ENCODE data around the gene NELFB. TPM values are rescaled to one million over a fixed set of nuclear protein-coding genes. Genes with fewer than 3 reads are reported as not detected.

NELFB gene
- total RNA-seq, 1 experiment from 2014 or later, result 95.0 TPM

DNA sequence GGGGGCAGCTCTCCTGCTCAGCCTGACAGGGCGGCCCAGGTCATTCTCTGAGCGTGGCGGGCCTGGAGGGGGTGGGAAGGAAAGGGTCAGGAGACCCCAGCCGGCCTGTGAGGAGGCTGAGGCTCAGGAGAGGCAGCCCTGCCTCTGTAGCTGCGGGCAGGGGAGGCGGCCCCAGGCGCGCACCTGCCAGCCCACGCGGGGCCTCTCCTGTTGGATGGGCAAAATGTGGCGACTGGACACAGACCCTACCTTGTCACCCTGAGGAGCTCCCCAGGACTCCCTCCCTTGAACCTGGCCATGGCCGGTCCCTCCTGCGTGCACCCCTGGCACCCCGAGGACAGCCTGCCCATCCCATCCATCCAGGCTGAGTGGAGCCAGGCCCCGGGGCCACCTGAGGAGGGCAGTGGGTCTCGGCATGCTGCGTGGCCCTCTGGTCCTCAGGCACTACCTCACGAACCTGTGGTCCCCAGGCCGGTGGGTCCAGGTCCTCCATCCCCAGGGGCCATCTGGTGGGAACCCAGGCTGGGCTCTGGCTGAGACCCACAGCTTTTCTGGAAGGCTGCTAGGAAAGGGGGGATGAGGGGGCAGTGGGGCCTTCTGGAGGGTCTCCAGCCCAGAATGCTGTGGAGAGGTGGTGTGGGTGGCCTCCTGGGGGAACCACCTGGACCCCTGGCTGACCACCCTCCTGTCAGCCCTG lies 62.0 kb downstream of the NELFB start:
- POLR2A ChIA-PET, result interaction anchor here (0.9 kb wide), 1 partner anchor 15 kb away, joined by 4 read pairs; the partner anchor contains the start of gene NRARP
- no peak for ATAC-seq
- Mint-ChIP-seq H3K27me3 (ENCODE audit: low read depth) (no peaks in the 10 kb centered on the region), H3K36me3 (no peaks in the 10 kb centered on the region), H3K9me3 (no peaks in the 10 kb centered on the region), H3K4me3 (no peak overlapping the region), H3K27ac (no peak overlapping the region), H3K4me1 (peaks cover 7% of the 10 kb centered on the region; the same call in 1 of the 2 replicates)
- TF ChIP-seq, protein P1, sequence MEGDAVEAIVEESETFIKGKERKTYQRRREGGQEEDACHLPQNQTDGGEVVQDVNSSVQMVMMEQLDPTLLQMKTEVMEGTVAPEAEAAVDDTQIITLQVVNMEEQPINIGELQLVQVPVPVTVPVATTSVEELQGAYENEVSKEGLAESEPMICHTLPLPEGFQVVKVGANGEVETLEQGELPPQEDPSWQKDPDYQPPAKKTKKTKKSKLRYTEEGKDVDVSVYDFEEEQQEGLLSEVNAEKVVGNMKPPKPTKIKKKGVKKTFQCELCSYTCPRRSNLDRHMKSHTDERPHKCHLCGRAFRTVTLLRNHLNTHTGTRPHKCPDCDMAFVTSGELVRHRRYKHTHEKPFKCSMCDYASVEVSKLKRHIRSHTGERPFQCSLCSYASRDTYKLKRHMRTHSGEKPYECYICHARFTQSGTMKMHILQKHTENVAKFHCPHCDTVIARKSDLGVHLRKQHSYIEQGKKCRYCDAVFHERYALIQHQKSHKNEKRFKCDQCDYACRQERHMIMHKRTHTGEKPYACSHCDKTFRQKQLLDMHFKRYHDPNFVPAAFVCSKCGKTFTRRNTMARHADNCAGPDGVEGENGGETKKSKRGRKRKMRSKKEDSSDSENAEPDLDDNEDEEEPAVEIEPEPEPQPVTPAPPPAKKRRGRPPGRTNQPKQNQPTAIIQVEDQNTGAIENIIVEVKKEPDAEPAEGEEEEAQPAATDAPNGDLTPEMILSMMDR (IDR thresholded peaks at IDR 0.05), result no peak
- 0 out of 2 replicates have a peak, but pooled peaks have one; percentile 16 for TF ChIP-seq TP53 (CRISPR knock-in tag; IDR thresholded peaks at IDR 0.05)
- no peak for TF ChIP-seq FOXP1 (CRISPR knock-in tag; IDR thresholded peaks at IDR 0.05; ENCODE audit: borderline replicate concordance)
- no peak for DNase-seq (ENCODE audit: low spot score)
- CTCF ChIA-PET, result interaction anchor here (0.6 to 6.6 kb wide), 11 partner anchors 13 to 557 kb away, joined by 3 to 172 read pairs (median 4); partner anchors contain the start of genes DPH7, ENTPD8, EXD3 and NOXA1

GRCh38 chr9:137317718-137318511 lies 62.8 kb downstream of the NELFB start:
- Mint-ChIP-seq H3K9me3 (no peaks in the 10 kb centered on the region), H3K27ac (no peak overlapping the region), H3K27me3 (ENCODE audit: low read depth) (no peaks in the 10 kb centered on the region), H3K4me3 (no peak overlapping the region), H3K36me3 (no peaks in the 10 kb centered on the region), H3K4me1 (peaks cover 7% of the 10 kb centered on the region; the same call in 1 of the 2 replicates)
- ATAC-seq, result no peak
- CTCF ChIA-PET, result interaction anchor here (0.6 to 6.6 kb wide), 6 partner anchors 14 to 556 kb away, joined by 3 to 172 read pairs (median 6); partner anchors contain the start of gene NRARP
- DNase-seq (ENCODE audit: low spot score), result no peak
- TF ChIP-seq GABPB1 (CRISPR knock-in tag; IDR thresholded peaks at IDR 0.05), result no peak
- POLR2A ChIA-PET, result interaction anchor here (0.6 to 1.6 kb wide), 2 partner anchors 16 to 120 kb away, joined by 4 to 10 read pairs; partner anchors contain the start of gene NRARP

DNA sequence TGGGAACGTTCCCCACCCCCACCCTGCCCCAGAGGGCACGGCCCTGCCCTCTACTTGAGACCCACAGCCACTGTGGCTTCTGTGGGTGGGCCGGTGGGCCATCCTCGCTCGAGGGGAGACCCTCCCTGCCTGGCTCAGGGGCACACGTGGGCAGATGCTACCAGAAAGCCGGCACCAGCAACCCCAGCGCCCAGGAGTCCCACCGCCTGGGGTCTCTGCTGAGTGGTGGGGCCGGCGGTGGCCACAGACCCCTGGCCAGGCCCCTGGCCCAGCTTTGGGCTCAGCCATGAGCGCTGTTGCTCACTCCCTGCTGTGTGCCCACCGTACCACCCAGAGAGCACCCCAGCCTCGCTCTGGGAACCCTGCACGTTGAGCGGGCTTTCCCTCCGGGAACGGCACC lies 63.5 kb downstream of the NELFB start:
- H3K9me3 Mint-ChIP-seq, result no peaks in the 10 kb centered on the region
- H3K4me3 Mint-ChIP-seq, result no peak overlapping the region
- ChIA-PET POLR2A (interaction anchor here (0.6 to 1.6 kb wide), 2 partner anchors 16 to 121 kb away, joined by 4 to 10 read pairs; partner anchors contain the start of gene NRARP), CTCF (interaction anchor here (0.6 to 6.6 kb wide), 11 partner anchors 15 to 477 kb away, joined by 3 to 172 read pairs (median 7); partner anchors contain the start of genes EXD3, NOXA1 and NRARP)
- H3K4me1 Mint-ChIP-seq, result peaks cover 7% of the 10 kb centered on the region; the same call in 1 of the 2 replicates
- no peak for ATAC-seq
- DNase-seq (ENCODE audit: low spot score), result no peak
- 0 out of 2 replicates have a peak overlapping the region, but pooled peaks have one; percentile 57 for H3K27ac Mint-ChIP-seq
- H3K27me3 Mint-ChIP-seq (ENCODE audit: low read depth), result no peaks in the 10 kb centered on the region
- TF ChIP-seq, protein P2, sequence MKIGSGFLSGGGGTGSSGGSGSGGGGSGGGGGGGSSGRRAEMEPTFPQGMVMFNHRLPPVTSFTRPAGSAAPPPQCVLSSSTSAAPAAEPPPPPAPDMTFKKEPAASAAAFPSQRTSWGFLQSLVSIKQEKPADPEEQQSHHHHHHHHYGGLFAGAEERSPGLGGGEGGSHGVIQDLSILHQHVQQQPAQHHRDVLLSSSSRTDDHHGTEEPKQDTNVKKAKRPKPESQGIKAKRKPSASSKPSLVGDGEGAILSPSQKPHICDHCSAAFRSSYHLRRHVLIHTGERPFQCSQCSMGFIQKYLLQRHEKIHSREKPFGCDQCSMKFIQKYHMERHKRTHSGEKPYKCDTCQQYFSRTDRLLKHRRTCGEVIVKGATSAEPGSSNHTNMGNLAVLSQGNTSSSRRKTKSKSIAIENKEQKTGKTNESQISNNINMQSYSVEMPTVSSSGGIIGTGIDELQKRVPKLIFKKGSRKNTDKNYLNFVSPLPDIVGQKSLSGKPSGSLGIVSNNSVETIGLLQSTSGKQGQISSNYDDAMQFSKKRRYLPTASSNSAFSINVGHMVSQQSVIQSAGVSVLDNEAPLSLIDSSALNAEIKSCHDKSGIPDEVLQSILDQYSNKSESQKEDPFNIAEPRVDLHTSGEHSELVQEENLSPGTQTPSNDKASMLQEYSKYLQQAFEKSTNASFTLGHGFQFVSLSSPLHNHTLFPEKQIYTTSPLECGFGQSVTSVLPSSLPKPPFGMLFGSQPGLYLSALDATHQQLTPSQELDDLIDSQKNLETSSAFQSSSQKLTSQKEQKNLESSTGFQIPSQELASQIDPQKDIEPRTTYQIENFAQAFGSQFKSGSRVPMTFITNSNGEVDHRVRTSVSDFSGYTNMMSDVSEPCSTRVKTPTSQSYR (CRISPR knock-in tag; IDR thresholded peaks at IDR 0.05), result no peak
- TF ChIP-seq GABPB1 (CRISPR knock-in tag; IDR thresholded peaks at IDR 0.05), result no peak
- TF ChIP-seq CBFB (CRISPR knock-in tag; IDR thresholded peaks at IDR 0.05; ENCODE audit: low read depth), result no peak
- TF ChIP-seq, protein P3, sequence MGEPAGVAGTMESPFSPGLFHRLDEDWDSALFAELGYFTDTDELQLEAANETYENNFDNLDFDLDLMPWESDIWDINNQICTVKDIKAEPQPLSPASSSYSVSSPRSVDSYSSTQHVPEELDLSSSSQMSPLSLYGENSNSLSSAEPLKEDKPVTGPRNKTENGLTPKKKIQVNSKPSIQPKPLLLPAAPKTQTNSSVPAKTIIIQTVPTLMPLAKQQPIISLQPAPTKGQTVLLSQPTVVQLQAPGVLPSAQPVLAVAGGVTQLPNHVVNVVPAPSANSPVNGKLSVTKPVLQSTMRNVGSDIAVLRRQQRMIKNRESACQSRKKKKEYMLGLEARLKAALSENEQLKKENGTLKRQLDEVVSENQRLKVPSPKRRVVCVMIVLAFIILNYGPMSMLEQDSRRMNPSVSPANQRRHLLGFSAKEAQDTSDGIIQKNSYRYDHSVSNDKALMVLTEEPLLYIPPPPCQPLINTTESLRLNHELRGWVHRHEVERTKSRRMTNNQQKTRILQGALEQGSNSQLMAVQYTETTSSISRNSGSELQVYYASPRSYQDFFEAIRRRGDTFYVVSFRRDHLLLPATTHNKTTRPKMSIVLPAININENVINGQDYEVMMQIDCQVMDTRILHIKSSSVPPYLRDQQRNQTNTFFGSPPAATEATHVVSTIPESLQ (CRISPR knock-in tag; IDR thresholded peaks at IDR 0.05), result no peak
- TF ChIP-seq JUN (CRISPR knock-in tag; IDR thresholded peaks at IDR 0.05), result no peak
- TF ChIP-seq SMAD3 (CRISPR knock-in tag; IDR thresholded peaks at IDR 0.05; ENCODE audit: borderline replicate concordance), result no peak
- TF ChIP-seq ARID4B (CRISPR knock-in tag; IDR thresholded peaks at IDR 0.05; ENCODE audit: borderline replicate concordance), result no peak
- TF ChIP-seq IRF2 (CRISPR knock-in tag; IDR thresholded peaks at IDR 0.05; ENCODE audit: borderline replicate concordance, low read depth), result no peak
- H3K36me3 Mint-ChIP-seq, result no peaks in the 10 kb centered on the region

Data from WTC11 (cell line).